Epithelial cell of prostate (primary cell): Measurements from ENCODE around the gene DCX.
"Not testable (repeated sequence)": the region's sequence is repeated elsewhere in the genome, so short reads cannot be mapped to it uniquely, and the experiment has no call there.

ENCODE experiments used
- DNase-seq: peaks from one replicate; pipeline ENCODE4 v3.0.0-alpha.2; 2011; ENCODE audit warnings: low read depth, low spot score
- H3K27ac ChIP-seq: fragments of 450-650 bp; 2 replicates; pipeline ENCODE4 v1.5.1; 2017; ENCODE audit warnings: mild to moderate bottlenecking

Gene DCX

GRCh38 chrX:111376486-111376885 is 35.5 kb downstream of the DCX start:
- H3K27ac ChIP-seq, result no peak overlapping the region
- DNase-seq, result no peak

GRCh38 chrX:111375747-111376146 is 36.2 kb downstream of the DCX start:
- no peak for DNase-seq
- no peak overlapping the region for H3K27ac ChIP-seq

- no peak for DNase-seq
- no peak overlapping the region for H3K27ac ChIP-seq
These were observed 39.9 kb downstream of the DCX start for GRCh38 chrX:111372086-111372485.

- DNase-seq, result no peak
- no peak overlapping the region for H3K27ac ChIP-seq
These were observed 46.1 kb downstream of the DCX start for GRCh38 chrX:111365770-111366325.

GRCh38 chrX:111363741-111364140 is 48.3 kb downstream of the DCX start:
- no peak overlapping the region for H3K27ac ChIP-seq
- DNase-seq, result no peak

- H3K27ac ChIP-seq, result no peak overlapping the region
- DNase-seq, result no peak
These were observed 50.2 kb downstream of the DCX start for GRCh38 chrX:111361751-111362150.

- H3K27ac ChIP-seq, result no peak overlapping the region
- DNase-seq, result no peak
These were observed 51.2 kb downstream of the DCX start for GRCh38 chrX:111360839-111361238.

GRCh38 chrX:111355523-111356115 is 56.4 kb downstream of the DCX start:
- no peak for DNase-seq
- H3K27ac ChIP-seq, result no peak overlapping the region

GRCh38 chrX:111354496-111354895 is 57.5 kb downstream of the DCX start:
- no peak overlapping the region for H3K27ac ChIP-seq
- no peak for DNase-seq

- DNase-seq, result no peak
- no peak overlapping the region for H3K27ac ChIP-seq
These were observed 58.2 kb downstream of the DCX start for GRCh38 chrX:111353793-111354192.

GRCh38 chrX:111352424-111352823 is 59.6 kb downstream of the DCX start:
- peak; percentile 24 for DNase-seq
- no peak overlapping the region for H3K27ac ChIP-seq

GRCh38 chrX:111349934-111350333 is 62.1 kb downstream of the DCX start:
- no peak overlapping the region for H3K27ac ChIP-seq
- DNase-seq, result no peak

- H3K27ac ChIP-seq, result no peak overlapping the region
- DNase-seq, result no peak
These were observed 62.9 kb downstream of the DCX start for GRCh38 chrX:111349101-111349500.

- no peak for DNase-seq
- no peak overlapping the region for H3K27ac ChIP-seq
These were observed 63.6 kb downstream of the DCX start for GRCh38 chrX:111348429-111348828.

- H3K27ac ChIP-seq, DNase-seq: not testable (repeated sequence)
These were observed 65.8 kb downstream of the DCX start for GRCh38 chrX:111346150-111346549.

GRCh38 chrX:111340054-111340453 is 71.9 kb downstream of the DCX start:
- DNase-seq, result no peak
- H3K27ac ChIP-seq, result no peak overlapping the region

- H3K27ac ChIP-seq, result no peak overlapping the region
- DNase-seq, result no peak
These were observed 72.8 kb downstream of the DCX start for GRCh38 chrX:111339212-111339611.

GRCh38 chrX:111338095-111338698 is 73.8 kb downstream of the DCX start:
- no peak overlapping the region for H3K27ac ChIP-seq
- DNase-seq, result no peak

GRCh38 chrX:111337067-111337637 is 74.8 kb downstream of the DCX start:
- H3K27ac ChIP-seq, result no peak overlapping the region
- no peak for DNase-seq

GRCh38 chrX:111336141-111336540 is 75.9 kb downstream of the DCX start:
- no peak overlapping the region for H3K27ac ChIP-seq
- DNase-seq, result no peak

GRCh38 chrX:111329370-111329769 is 82.6 kb downstream of the DCX start:
- no peak overlapping the region for H3K27ac ChIP-seq
- no peak for DNase-seq

- no peak overlapping the region for H3K27ac ChIP-seq
- no peak for DNase-seq
These were observed 83.1 kb downstream of the DCX start for GRCh38 chrX:111328858-111329257.
